Measurements from ENCODE around the gene PCBP3. TPM values are rescaled to one million over a fixed set of nuclear protein-coding genes. Genes with fewer than 3 reads are reported as not detected.

The PCBP3 gene
- total and polyA plus RNA-seq, 2 of the 8 experiments (the other 6 are each of a cell fraction or from before 2014, with no cell fraction given), result 3.5 to 6.3 TPM

- TF ChIP-seq RXRA (IDR thresholded peaks at IDR 0.05; ENCODE audit: insufficient read depth, low read depth, low read length) (no peak), NANOG (IDR thresholded peaks at IDR 0.05; ENCODE audit: insufficient read depth, low read depth, low read length, poor library complexity, severe bottlenecking) (no peak), CEBPB (IDR thresholded peaks at IDR 0.05; ENCODE audit: low read depth, low read length) (no peak)
- Histone ChIP-seq H4K5ac (ENCODE audit: insufficient read length, low read depth, low read length) (no peak overlapping the region), H3K79me2 (ENCODE audit: control insufficient read depth in 1 of 2, insufficient read depth in 2 of 2, low read length in 2 of 2) (no peaks in the 10 kb centered on the region), H3K27me3 (replicated peaks in 1 of 4; ENCODE audit: control insufficient read depth in 3 of 4, extremely low read depth in 1 of 4, insufficient read depth in 3 of 4, low read length in 3 of 4) (no peaks in the 10 kb centered on the region; a peak in 2 of 7 replicates), H3K27ac (ENCODE audit: low read depth, low read length) (no peak overlapping the region), H4K8ac (ENCODE audit: extremely low read depth, insufficient read depth, low read length) (no peak overlapping the region), H2BK5ac (ENCODE audit: low read depth, low read length) (no peak overlapping the region), H2BK15ac (ENCODE audit: low read length) (no peak overlapping the region), H3K4me1 (replicated peaks in 1 of 4; ENCODE audit: control insufficient read depth in 3 of 4, insufficient read depth in 4 of 4, low read length in 3 of 4) (no peaks in the 10 kb centered on the region), H3K9me3 (ENCODE audit: insufficient read depth in 2 of 2, low read depth in 1 of 2, low read length in 1 of 2) (peaks cover 11 to 38% of the 10 kb centered on the region in 2 experiments), H2BK20ac (ENCODE audit: low read length) (no peak overlapping the region), H4K91ac (replicated peaks; ENCODE audit: insufficient read length, low read length) (no peak overlapping the region), H3K4me2 (ENCODE audit: insufficient read depth in 1 of 2, low read depth in 2 of 2, low read length in 2 of 2) (no peak overlapping the region), H3K4me3 (ENCODE audit: extremely low read depth in 1 of 4, insufficient read depth in 2 of 4, low read depth in 3 of 4, low read length in 4 of 4) (no peak overlapping the region), H2BK120ac (replicated peaks; ENCODE audit: low read depth, low read length) (no peak overlapping the region), H3K23ac (ENCODE audit: insufficient read length) (no peak overlapping the region), H3K14ac (ENCODE audit: insufficient read length) (no peak overlapping the region), H3K4ac (replicated peaks; ENCODE audit: insufficient read length, low read depth, low read length) (no peak overlapping the region), H3K56ac (replicated peaks; ENCODE audit: insufficient read length, low read depth, low read length) (no peak overlapping the region), H2AFZ (ENCODE audit: low read length) (no peak overlapping the region), H2BK12ac (ENCODE audit: low read depth, low read length) (no peak overlapping the region), H4K20me1 (replicated peaks in 1 of 2; ENCODE audit: control insufficient read depth in 1 of 2, insufficient read depth in 2 of 2, low read length in 2 of 2) (no peaks in the 10 kb centered on the region), H3K9ac (replicated peaks in 1 of 4; ENCODE audit: extremely low read depth in 1 of 4, low read depth in 3 of 4, low read length in 3 of 4) (no peak overlapping the region), H2AK5ac (ENCODE audit: low read depth, low read length) (no peak overlapping the region), H3K79me1 (ENCODE audit: low read depth, low read length) (no peaks in the 10 kb centered on the region), H3K18ac (ENCODE audit: extremely low read depth, low read length) (peak overlapping the region; percentile 19; the same call in 1 of the 2 replicates), H3K36me3 (ENCODE audit: control insufficient read depth in 2 of 4, insufficient read depth in 4 of 4, low read length in 3 of 4) (no peaks in the 10 kb centered on the region), H3K23me2 (ENCODE audit: low read depth, low read length) (no peaks in the 10 kb centered on the region)
- FAIRE-seq, result no peak
- CTCF ChIA-PET (ENCODE audit: partially characterized antibody), result interaction anchor here (0.5 to 2.4 kb wide), 6 partner anchors 11 to 373 kb away, joined by 3 to 6 read pairs (median 3); no protein-coding TSS in a partner anchor
- WGBS, 2 experiments (ENCODE audit: extremely low coverage in 1 of 2, insufficient coverage in 1 of 2, insufficient read length in 1 of 2, insufficient replicate concordance in 2 of 2, low coverage in 1 of 2, low lambda C conversion rate in 2 of 2, missing lambda C conversion rate in 1 of 2), result 94% methylated on average over 34 of the region's 34 CpGs; no CpG with 5 or more reads in 1 of the 2 experiments
- POLR2A ChIA-PET (ENCODE audit: partially characterized antibody), result no interaction called here
- DNase-seq (ENCODE audit: low read depth in 1 of 2, low spot score in 2 of 2), result no peak
Observed at GRCh38 chr21:45927851-45928850, 284.6 kb downstream of the PCBP3 start.
